ENCODE measurements around the gene ABCA4. TPM values are rescaled to one million over a fixed set of nuclear protein-coding genes. Genes with fewer than 3 reads are reported as not detected.

ABCA4 gene
- total RNA-seq, 6 donors from 2014 or later, result under 0.01 to 1.3 (median 0.53) TPM

DNA sequence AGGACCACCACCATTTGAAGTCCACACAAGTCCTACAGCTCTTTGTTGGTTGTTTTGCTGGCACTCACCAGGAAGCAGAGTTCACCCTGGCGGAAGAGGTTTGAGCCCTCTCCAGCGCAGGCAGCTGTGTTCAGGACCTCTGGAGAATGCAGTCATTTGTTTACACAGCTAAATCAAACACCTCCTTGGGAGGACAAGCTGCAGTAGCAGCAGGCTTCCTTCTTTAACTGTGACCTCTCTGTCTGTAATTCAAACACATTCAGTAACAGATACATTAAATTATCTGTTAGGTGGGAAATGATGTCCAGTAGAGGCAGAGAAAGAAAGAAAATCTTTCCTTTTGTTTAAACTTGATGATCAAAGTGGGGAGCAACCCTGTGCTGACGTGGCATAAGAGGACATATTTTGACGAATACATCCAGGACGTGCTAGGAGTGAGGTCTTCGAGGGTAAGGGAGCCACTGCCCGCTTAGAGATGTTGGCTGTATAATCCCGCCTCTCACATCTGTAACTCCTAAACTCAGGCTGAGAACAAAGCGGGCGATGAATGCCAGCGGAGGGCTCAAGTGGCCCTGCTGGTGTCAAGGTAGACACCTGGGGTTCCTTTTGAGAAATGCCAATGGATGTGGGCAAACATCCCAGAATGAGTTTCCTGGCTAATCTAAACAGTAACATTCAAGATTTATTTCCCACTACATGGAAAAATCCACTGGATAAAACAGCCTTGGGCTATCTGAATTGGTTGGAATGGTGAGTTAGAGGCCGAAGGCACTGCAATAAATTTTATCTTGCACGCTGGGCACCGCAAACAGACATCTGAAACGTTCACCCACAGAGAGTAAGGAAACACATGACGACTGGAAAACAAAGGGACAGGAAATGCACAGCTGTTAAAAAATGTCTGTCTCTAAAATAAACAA, 51.7 kb downstream of the ABCA4 start:
- TF ChIP-seq POLR2AphosphoS5 (IDR thresholded peaks at IDR 0.05), result peak; percentile 7 to 17
- TF ChIP-seq, protein P1, sequence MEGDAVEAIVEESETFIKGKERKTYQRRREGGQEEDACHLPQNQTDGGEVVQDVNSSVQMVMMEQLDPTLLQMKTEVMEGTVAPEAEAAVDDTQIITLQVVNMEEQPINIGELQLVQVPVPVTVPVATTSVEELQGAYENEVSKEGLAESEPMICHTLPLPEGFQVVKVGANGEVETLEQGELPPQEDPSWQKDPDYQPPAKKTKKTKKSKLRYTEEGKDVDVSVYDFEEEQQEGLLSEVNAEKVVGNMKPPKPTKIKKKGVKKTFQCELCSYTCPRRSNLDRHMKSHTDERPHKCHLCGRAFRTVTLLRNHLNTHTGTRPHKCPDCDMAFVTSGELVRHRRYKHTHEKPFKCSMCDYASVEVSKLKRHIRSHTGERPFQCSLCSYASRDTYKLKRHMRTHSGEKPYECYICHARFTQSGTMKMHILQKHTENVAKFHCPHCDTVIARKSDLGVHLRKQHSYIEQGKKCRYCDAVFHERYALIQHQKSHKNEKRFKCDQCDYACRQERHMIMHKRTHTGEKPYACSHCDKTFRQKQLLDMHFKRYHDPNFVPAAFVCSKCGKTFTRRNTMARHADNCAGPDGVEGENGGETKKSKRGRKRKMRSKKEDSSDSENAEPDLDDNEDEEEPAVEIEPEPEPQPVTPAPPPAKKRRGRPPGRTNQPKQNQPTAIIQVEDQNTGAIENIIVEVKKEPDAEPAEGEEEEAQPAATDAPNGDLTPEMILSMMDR (IDR thresholded peaks at IDR 0.05), result peak in 1 of 6 experiments; percentile 22
- no peak for TF ChIP-seq EP300 (IDR thresholded peaks at IDR 0.05)
- peak in 1 of 4 donors; percentile 22 for TF ChIP-seq POLR2A (IDR thresholded peaks at IDR 0.05)
- peak overlapping the region; percentile 73 to 82 (median 78) for H3K27ac ChIP-seq
- 30 to 33% methylated on average over 12 to 16 of the region's 16 CpGs for WGBS, 2 donors

DNA sequence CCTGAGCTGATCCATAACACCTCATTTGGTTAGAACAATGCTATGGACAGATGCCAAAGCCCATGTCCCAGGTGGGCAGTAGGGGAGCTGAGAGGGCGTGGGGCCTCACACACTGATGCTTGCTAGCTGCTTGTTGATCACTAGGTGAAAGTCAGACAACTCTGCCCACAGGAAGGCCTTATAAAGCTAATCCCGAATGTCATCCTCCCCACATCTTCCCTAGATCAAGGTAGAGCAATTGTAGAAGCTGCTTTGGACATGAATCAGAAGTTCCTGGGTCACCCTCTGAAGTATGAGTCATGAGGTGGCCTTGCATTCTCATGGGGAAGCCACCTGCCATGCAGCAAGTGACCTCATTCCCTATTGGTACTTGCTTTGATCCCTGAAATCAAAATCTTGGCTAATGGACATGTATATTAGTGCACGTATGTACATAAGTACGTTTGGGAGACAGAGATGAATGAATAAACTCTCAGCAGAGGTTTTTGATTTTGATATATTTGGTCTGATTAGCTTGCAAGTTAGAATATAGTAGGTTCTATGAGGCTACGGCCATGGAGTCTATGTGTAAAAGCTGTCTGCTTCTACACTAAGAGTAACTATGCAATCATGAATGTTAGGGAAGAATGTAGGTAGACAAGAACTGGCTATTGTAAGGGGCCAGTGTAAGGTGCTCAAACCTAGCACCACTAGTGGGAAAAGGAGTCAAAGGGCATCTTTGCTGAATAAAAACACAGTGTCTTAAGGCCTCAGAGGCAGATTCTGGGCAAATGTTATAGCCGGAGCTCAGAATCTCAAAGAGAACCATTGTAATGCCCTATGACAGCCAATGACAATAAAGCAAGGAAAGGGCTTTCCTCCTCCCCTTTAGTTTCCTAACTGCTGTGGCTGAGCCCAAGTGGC, 52.6 kb downstream of the ABCA4 start:
- H3K27me3 ChIP-seq, result no peaks in the 10 kb centered on the region
- no peaks in the 10 kb centered on the region for H3K36me3 ChIP-seq
- H3K9me3 ChIP-seq, result no peaks in the 10 kb centered on the region
- DNase-seq (no peak), ATAC-seq (ENCODE audit: low FRiP score in 2 of 2) (no peak)
- TF ChIP-seq EP300 (IDR thresholded peaks at IDR 0.05) (no peak), POLR2AphosphoS5 (IDR thresholded peaks at IDR 0.05) (no peak), POLR2A (IDR thresholded peaks at IDR 0.05) (no peak)
- TF ChIP-seq, protein P1 (IDR thresholded peaks at IDR 0.05), result no peak
- H3K4me1 ChIP-seq, result peaks cover 27 to 39% (median 30%) of the 10 kb centered on the region in 4 donors
- WGBS, 2 donors, result 76 to 78% methylated on average over 4 to 6 of the region's 6 CpGs
- H3K4me3 ChIP-seq, result no peak overlapping the region
- H3K27ac ChIP-seq, result peak overlapping the region; percentile 73 to 82 (median 78)

More for the DNA sequence above, 51.7 kb downstream of the ABCA4 start:
- DNase-seq, result peak in 1 of 2 donors; percentile 83
- Histone ChIP-seq H3K27me3 (no peaks in the 10 kb centered on the region), H3K4me3 (no peak overlapping the region), H3K9me3 (no peaks in the 10 kb centered on the region), H3K36me3 (no peaks in the 10 kb centered on the region), H3K4me1 (peaks cover 24 to 34% (median 28%) of the 10 kb centered on the region in 4 donors)
- peak; percentile 83 to 85 for ATAC-seq (ENCODE audit: low FRiP score in 2 of 2)

DNA sequence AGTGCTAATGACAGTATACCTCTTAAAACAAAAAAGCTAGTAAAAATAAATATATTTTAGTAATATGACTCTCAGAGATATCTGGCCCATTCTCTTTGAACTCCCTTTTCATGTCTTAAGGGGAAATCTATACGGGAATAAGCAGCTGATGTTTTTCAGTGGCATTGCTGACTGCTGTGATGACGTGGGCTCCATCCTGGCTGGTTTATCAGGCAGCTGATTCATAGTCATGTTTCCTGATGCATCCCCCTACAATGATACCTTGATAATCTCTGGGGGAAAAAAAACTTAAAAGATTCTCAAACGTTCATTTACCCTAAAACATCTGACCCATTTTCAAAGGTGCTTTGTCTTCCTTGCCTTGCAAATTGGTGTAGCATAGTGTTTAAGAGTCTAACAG, 53.8 kb downstream of the ABCA4 start:
- WGBS, 2 donors, result 84 to 85% methylated on average over 3 of the region's 3 CpGs
- Histone ChIP-seq H3K4me3 (no peak overlapping the region), H3K27me3 (no peaks in the 10 kb centered on the region), H3K27ac (peak overlapping the region in 1 of 4 donors; percentile 82), H3K36me3 (no peaks in the 10 kb centered on the region), H3K4me1 (peaks cover 31 to 43% (median 33%) of the 10 kb centered on the region in 4 donors), H3K9me3 (no peaks in the 10 kb centered on the region)
- TF ChIP-seq POLR2AphosphoS5 (IDR thresholded peaks at IDR 0.05), result no peak
- no peak for TF ChIP-seq POLR2A (IDR thresholded peaks at IDR 0.05)
- TF ChIP-seq, protein P1 (IDR thresholded peaks at IDR 0.05), result no peak
- TF ChIP-seq EP300 (IDR thresholded peaks at IDR 0.05), result no peak
- ATAC-seq (ENCODE audit: low FRiP score in 2 of 2) (no peak), DNase-seq (no peak)

DNA sequence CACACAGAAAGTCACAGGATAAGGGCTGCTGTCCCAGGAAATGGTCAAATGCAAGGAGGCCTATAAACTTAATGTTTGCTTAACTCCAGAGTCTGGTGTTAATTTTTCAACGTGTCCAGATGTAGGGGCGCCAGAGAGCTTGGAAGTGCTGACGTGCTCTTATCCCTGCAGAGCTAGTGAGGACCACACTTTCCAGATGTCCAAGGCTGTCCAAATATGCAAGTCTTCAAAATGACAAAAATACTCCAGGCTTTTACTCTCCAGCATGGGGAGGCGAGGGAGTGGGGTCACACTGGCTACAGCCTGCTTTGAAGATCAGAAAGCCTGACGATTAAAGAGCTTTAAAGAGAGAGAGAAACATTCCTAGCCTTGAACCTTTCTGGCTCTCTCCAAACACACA, 57.6 kb downstream of the ABCA4 start:
- TF ChIP-seq POLR2AphosphoS5 (IDR thresholded peaks at IDR 0.05), result no peak
- TF ChIP-seq, protein P1 (IDR thresholded peaks at IDR 0.05), result peak in 3 of 6 experiments; percentile 13 to 27 (median 23)
- no peak for TF ChIP-seq POLR2A (IDR thresholded peaks at IDR 0.05)
- H3K27ac ChIP-seq, result peak overlapping the region in 2 of 4 donors; percentile 1 to 53

More for the DNA sequence above, 57.6 kb downstream of the ABCA4 start:
- H3K36me3 ChIP-seq, result no peaks in the 10 kb centered on the region
- no peaks in the 10 kb centered on the region for H3K9me3 ChIP-seq
- no peaks in the 10 kb centered on the region for H3K27me3 ChIP-seq
- H3K4me3 ChIP-seq, result no peak overlapping the region
- peaks cover 19 to 28% (median 25%) of the 10 kb centered on the region in 4 donors for H3K4me1 ChIP-seq
- 38 to 39% methylated on average over 2 to 5 of the region's 5 CpGs for WGBS, 2 donors
- ATAC-seq (ENCODE audit: low FRiP score in 2 of 2), result peak in 1 of 2 donors; percentile 60
- no peak for DNase-seq
